Stimulated activated CD8-positive, alpha-beta memory T cell treated with anti-CD3 and anti-CD28 coated beads, Interleukin-12 subunit alpha, Interleukin-12 subunit beta, amount 100 ng/mL, for 1 hour (primary cell): ENCODE measurements around the gene DGKQ.

Experiments
- DNase-seq: peaks from one replicate; pipeline ENCODE4 v3.0.0-alpha.2; 2020; ENCODE audit warnings: low read depth

The DGKQ gene, protein sequence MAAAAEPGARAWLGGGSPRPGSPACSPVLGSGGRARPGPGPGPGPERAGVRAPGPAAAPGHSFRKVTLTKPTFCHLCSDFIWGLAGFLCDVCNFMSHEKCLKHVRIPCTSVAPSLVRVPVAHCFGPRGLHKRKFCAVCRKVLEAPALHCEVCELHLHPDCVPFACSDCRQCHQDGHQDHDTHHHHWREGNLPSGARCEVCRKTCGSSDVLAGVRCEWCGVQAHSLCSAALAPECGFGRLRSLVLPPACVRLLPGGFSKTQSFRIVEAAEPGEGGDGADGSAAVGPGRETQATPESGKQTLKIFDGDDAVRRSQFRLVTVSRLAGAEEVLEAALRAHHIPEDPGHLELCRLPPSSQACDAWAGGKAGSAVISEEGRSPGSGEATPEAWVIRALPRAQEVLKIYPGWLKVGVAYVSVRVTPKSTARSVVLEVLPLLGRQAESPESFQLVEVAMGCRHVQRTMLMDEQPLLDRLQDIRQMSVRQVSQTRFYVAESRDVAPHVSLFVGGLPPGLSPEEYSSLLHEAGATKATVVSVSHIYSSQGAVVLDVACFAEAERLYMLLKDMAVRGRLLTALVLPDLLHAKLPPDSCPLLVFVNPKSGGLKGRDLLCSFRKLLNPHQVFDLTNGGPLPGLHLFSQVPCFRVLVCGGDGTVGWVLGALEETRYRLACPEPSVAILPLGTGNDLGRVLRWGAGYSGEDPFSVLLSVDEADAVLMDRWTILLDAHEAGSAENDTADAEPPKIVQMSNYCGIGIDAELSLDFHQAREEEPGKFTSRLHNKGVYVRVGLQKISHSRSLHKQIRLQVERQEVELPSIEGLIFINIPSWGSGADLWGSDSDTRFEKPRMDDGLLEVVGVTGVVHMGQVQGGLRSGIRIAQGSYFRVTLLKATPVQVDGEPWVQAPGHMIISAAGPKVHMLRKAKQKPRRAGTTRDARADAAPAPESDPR

DNA sequence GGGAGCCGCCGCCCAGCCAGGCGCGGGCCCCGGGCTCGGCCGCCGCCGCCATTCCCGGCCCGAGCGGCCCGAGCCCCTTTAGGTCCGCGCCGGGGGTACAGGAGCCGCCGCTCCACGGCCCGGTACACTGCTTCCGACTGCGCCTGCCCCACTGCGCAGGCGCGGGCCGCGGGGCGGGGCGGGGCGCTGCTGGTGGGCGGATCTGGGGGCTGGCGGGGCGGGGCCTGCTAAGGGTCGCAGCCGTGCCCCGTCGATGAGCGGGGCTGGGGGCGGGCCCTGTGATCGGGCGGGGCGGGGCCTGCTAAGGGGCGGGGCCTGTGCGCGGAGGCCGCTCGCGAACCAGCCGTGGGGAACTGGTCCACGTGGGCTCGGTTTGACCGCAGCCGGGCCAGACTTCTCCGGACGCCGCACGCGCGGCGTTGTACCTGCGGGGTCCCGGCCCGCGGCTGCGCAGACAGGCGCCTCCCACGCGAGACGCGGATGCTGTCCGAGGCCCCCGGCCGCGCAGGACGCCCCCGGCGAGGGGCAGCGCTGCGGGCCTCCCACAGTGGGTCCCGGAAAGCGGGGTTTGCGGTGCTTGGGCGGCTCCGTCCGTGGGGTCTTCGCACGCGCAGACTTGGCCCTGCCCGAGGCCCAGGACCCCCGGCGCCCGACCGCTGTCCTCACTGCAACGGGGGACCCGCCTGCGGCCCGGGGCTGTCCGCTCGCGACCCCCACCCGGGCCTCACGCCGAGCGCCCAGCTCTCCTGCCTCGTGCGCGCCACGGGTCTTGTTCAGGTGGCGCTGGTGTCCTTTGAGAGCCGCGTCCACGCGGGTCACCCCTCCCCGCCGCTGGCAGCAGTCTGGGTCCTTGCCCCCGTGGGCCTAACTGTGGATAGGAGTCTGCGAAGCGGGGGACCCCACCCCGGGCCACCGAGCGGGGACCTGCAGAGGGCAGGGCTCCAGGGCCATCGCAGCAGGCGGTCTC is at the start of gene DGKQ:
TSS of gene DGKQ (minus strand) at position 139 of the 967 bp plus-strand sequence. CDS start at position 52, 87 bp downstream.
- DNase-seq, result peak; percentile 80

GRCh38 chr4:1022739-1023066 is 49.3 kb upstream of the DGKQ start:
- DNase-seq, result no peak

DNA sequence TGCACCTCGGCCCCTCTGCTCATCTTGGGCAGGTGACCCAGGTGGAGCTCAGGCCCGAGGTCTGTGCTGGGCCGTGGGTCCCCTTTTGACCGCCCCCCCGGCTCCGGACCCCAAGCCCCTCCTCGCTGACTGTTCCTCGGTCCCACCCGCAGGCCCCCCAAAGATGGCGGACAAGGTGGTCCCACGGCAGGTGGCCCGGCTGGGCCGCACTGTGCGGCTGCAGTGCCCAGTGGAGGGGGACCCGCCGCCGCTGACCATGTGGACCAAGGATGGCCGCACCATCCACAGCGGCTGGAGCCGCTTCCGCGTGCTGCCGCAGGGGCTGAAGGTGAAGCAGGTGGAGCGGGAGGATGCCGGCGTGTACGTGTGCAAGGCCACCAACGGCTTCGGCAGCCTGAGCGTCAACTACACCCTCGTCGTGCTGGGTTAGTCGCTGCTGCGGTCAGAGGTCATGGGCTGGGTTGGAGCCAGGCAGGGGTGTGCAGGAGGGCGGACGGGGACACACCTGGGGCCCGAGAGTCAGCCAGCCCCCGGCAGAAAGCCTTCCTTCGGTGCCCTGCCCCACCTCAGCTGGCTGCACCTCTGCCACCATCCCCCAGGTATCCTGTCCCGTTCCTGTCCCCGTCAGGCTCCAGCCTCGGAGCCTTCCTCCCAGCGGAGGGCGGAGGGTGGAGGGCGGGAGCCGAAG is 48.8 kb upstream of the DGKQ start:
- DNase-seq, result no peak

DNA sequence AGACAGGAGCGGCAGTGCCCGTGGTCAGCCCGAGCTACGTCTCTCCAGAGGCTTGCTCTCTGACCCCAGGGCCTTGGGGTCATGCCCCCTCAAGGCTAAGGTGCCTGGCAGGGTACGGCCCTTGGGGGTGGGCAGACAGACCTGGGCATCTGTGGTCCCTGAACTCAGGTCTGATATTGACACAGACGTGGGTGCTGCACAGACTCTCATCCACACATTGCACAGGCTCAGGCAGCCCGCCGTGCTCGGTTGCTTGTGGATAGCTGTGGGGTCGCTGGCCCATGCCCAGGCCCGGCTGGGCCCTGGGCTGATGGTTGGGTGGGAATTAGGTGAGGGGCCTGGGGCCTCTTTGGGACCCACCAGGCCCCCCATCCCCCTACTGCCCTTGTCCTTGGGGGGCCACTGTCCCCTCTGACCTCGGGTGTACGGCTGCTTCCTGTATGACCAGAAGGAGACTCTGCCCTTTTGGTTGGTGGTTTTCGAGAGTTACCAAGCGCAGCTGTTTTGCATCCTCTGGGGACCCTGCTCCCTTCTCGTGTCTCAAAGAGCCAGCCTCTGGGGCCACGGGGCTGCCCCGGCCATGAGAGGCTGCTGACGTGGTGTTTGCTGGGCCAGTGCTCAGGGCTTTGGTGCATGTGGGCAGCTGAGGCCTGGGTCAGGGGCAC is 48.1 kb upstream of the DGKQ start:
- DNase-seq, result no peak

DNA sequence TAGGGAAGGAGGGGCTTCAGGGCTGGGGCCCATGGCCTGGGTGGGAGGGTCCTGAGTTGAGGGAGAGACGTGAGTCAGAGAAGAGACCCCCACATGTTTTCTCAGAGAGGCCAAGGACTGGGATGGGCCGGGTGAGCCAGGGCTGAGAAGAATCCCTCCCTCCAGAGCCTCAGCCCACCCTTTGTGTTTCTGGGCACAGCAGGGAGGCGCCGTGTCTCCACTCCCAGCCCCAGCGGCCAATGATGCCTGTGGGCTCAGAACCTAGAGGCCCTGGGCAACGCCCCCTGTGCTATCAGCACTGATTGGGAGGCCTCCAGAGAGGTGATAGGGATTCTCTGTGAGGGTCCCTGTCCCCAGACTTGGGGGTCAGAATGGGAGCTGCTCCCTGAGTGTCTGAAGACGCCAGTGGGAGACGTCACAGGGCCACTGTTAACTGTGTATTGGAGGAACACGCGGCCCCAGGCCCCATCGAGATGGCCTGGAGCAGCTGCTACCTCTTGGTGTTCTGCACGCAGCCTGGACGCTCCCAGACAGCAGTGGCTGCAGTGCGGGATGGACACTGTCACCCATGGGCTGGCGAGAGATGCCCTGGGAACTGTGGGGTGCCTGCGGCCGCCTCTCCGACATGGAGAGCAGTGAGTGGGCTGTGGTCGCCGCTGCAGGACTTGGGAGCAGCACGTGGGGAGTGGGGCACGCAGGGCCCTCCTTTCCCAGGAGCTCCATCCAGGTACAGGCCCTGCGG is 46.5 kb upstream of the DGKQ start:
- no peak for DNase-seq

GRCh38 chr4:1019320-1019719 is 46.0 kb upstream of the DGKQ start:
- no peak for DNase-seq

DNA sequence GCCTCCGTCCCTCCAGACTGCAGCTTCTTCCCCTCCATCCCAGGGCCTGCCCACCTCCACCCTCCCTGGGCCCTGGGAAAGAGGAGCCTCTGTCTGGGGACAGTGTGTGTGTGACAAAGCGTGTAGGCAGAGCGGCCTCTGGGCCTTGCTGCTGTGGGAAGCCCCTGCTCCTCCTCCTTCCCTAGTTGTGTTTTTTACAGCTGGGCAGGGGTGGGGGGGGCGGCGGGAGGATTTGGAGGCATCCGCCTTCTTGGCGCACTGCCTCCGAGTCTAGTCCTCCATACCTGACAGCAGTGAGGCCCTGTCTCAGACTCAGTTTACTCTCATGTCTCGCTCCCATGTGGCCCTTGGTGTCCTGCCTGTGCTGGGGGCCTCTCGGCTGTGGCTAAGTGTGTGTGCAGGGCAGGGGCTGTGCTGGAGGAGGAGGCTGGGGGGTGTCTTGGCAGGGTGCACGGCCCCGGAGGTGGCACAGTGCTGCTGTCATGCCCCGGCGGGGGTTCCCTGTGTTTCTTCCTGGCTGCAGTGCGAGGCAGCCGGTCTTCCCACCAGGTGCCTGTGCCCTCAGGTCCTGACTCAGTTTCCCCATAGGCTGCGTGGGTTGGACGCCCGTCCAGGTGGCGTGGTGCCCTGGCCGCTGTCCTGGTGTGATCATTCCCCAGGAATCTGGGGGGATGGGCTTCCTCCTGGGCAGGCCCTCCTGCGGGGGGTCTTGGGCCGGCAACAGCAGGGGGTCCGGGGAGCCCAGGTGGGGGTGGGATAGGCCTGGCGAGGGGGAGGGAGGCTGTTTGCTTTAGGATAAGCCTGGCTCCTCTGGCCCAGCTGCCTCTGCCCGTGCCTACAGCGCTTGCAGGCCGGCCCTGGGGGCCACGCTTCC is 45.0 kb upstream of the DGKQ start:
- DNase-seq, result no peak

- no peak for DNase-seq
Measured at GRCh38 chr4:1017706-1018105, 44.3 kb upstream of the DGKQ start.

DNA sequence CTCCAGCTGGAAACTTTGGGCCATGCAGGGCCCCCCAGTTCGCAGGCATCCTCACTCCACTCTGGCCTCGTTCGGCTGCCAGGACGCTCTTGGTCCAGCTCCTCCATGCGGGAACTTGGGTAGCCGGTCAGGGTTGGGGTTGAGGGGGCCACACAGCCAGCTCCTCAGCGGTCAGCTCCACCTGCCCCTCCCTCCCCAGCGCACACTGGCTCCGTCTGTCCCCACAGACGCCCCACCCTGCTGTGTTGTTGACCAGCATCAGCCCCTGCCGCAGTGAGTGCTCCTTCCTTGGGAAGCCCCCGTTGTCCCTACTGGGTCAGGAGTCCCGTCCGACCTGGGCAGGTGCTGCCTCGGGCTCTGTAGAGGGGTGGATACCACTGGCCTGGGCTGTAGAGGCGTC is 43.8 kb upstream of the DGKQ start:
- DNase-seq, result no peak

DNA sequence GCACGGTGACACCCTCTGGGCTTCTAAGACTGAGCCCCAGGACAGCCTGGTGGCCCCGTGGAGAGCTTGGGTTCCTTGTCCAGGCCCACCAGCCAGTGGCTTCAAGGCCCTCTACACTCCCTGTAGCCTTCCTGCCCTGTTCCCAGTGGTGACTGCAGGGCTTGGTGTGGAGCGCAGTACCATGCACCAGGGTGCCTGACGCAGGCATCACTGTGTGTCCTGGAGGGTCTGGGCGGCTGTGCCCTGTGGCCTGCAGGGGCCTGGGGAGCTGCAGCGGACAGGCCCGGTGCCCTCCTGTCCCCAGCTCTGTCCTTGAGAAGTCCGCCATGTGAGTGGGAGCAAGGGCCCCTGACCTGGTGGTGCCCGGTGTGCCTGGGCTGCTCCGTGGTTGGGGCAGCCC is 42.4 kb upstream of the DGKQ start:
- DNase-seq, result no peak

GRCh38 chr4:1015179-1015578 is 41.8 kb upstream of the DGKQ start:
- DNase-seq, result no peak

DNA sequence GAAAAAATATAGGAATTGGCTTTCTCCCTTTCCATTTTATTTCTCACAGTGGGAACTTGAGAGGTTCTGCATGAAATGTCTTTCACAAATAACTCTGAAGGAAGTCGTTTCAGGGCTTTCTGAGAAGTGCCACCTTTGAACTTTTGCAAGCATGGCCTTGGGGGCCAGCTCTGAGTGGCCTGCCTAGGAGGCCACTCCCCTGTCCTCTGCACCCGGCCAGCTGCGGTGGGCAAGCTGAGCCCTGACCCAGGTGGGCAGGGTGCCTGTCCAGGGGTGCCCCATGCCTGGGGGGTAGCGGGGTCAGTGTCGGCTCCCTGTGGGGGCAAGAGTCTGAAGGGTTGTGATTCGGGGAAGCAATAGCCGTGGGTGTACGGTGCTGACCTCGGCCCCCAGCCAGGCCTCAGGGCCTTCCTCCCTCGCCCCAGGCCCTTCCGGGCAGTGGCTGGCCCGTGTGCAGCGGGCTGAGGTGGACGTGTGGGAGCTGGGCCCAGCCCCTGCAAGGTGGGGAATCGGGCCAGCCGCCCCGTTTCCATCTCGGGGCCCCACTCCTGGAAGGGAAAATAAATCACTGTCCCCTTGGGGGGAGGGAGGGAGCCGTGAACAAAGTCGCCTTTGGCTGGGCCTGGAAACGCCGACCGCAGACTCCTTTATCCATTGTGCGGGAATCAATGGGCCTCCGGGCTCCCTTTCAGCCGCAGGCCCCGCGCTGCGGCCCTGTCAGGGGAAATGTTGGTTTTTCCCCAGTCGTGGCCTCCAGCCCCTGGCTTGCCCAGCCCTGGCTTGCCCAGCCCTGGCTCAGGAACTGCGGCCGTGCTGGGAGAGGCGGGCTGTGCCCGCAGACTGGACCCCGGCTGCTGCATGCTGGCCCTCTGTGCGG is 41.2 kb upstream of the DGKQ start:
- no peak for DNase-seq

- no peak for DNase-seq
Measured at GRCh38 chr4:1013225-1014073, 40.1 kb upstream of the DGKQ start.

- no peak for DNase-seq
Measured at GRCh38 chr4:1012034-1012739, 38.8 kb upstream of the DGKQ start.

GRCh38 chr4:1011666-1012033 is 38.3 kb upstream of the DGKQ start:
- DNase-seq, result no peak

GRCh38 chr4:1011022-1011665 is 37.8 kb upstream of the DGKQ start, which contains the start of gene FGFRL1:
Gene FGFRL1, plus strand, starts transcription at chr4:1011626. Its CDS starts 860 bp downstream, at chr4:1012486.
- peak; percentile 89 for DNase-seq
